Endodermal cell (in vitro differentiated cells): ENCODE data around the gene MAP3K1. TPM values are rescaled to one million over a fixed set of nuclear protein-coding genes. Genes with fewer than 3 reads are reported as not detected.

ENCODE experiments used
- DNase-seq: peaks from one replicate; pipeline ENCODE4 v3.0.0-alpha.2; 2017
- H3K27ac ChIP-seq: 2 replicates; pipeline ENCODE4 v1.5.1; 2013; ENCODE audit warnings: mild to moderate bottlenecking, low read depth, low read length, moderate library complexity
- H3K27me3 ChIP-seq: 2 replicates; pipeline ENCODE4 v1.6.1; 2013; ENCODE audit warnings: mild to moderate bottlenecking, low read length, moderate library complexity; ENCODE audit not compliant: insufficient read depth, control insufficient read depth, poor library complexity, severe bottlenecking
- H3K36me3 ChIP-seq: 2 replicates; pipeline ENCODE4 v1.7.0; 2013; ENCODE audit warnings: mild to moderate bottlenecking, low read length, moderate library complexity; ENCODE audit not compliant: control insufficient read depth, insufficient read depth
- H3K4me1 ChIP-seq: one replicate; pipeline ENCODE4 v1.7.0; 2013; ENCODE audit warnings: low read length; ENCODE audit not compliant: control insufficient read depth, insufficient read depth
- H3K4me3 ChIP-seq: 2 replicates; pipeline ENCODE4 v1.5.1; 2013; ENCODE audit warnings: mild to moderate bottlenecking, low read length, moderate library complexity
- H3K9ac ChIP-seq: 2 replicates; pipeline ENCODE4 v1.6.1; 2013; ENCODE audit warnings: mild to moderate bottlenecking, low read length, moderate library complexity; ENCODE audit not compliant: poor library complexity, severe bottlenecking; ENCODE audit errors: extremely low read depth
- H3K9me3 ChIP-seq: 2 replicates; pipeline ENCODE4 v1.6.1; 2013; ENCODE audit warnings: mild to moderate bottlenecking, low read length, moderate library complexity; ENCODE audit not compliant: control insufficient read depth
- H3K27ac Mint-ChIP-seq: 2 replicates; pipeline ENCODE4 v1.8.0; 2020; ENCODE audit warnings: mixed read lengths
- H3K27me3 Mint-ChIP-seq: 2 replicates; pipeline ENCODE4 v1.8.0; 2021; ENCODE audit warnings: mild to moderate bottlenecking, mixed read lengths; ENCODE audit not compliant: insufficient read depth
- H3K36me3 Mint-ChIP-seq: 2 replicates; pipeline ENCODE4 v1.8.0; 2020; ENCODE audit warnings: low read depth, mixed read lengths
- H3K4me1 Mint-ChIP-seq: 2 replicates; pipeline ENCODE4 v1.8.0; 2020; ENCODE audit warnings: mixed read lengths
- H3K4me3 Mint-ChIP-seq: 2 replicates; pipeline ENCODE4 v1.8.0; 2020; ENCODE audit warnings: mild to moderate bottlenecking, moderate library complexity, mixed read lengths
- H3K9me3 Mint-ChIP-seq: 2 replicates; pipeline ENCODE4 v1.8.0; 2020; ENCODE audit warnings: mild to moderate bottlenecking, mixed read lengths
- WGBS, 2 experiments: methylation state at CpG; one replicate each; pipeline versions ENCODE4 v1.1.5 to v1.1.7; 2013; ENCODE audit warnings: missing lambda C conversion rate in 2 of 2, mixed read lengths in 1 of 2; ENCODE audit not compliant: insufficient coverage in 1 of 2, insufficient read length in 1 of 2; 5-methylcytosine and 5-hydroxymethylcytosine counted together
- total RNA-seq, 2 donors: library from RNA; stranded (reverse); fragmentation: NEBNext Ultra II Directional in 1 of 2; extraction: Animal tissue kit (Norgen Biotek cat#: 25700) in 1 of 2; gene quantifications; 2 replicates in 1 of 2; 3 replicates in 1 of 2; pipeline ENCODE4 v1.2.1, GENCODE V29; 2021
- TF ChIP-seq, protein P1 (sequence below): fragments of 200-600 bp; sonication (generic); conservative IDR thresholded peaks from 2 replicates; pipeline ENCODE4 v1.5.0; 2021; ENCODE audit warnings: antibody characterized with exemption, mild to moderate bottlenecking

The MAP3K1 gene
- total RNA-seq, 2 donors from 2014 or later: 18.0 to 23.7 TPM

DNA sequence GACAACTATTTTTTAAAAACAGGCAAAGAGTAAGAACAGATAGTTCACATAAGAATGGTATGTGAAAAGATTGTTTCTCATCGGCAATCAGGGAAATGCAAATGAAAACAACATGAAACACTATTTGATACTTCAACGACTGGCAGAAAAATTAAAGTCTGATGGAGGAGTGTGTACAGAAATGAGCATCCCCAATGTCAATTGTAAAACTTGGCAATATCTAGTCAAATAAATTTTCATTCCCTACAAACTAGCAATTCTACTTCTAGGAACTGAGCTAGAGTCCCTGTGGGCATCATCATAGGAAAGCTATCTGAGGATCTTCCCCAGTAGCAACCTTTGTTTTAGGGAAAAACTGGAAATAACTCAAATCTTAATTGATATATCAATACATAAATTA lies 29.0 kb upstream of the MAP3K1 start:
- Histone ChIP-seq H3K36me3 (no peaks in the 10 kb centered on the region), H3K9ac (no peak overlapping the region), H3K4me3 (no peak overlapping the region), H3K9me3 (peaks cover 9% of the 10 kb centered on the region), H3K27me3 (no peaks in the 10 kb centered on the region), H3K4me1 (no peaks in the 10 kb centered on the region), H3K27ac (no peak overlapping the region)
- 93 to 100% methylated on average over 1 to 2 of the region's 2 CpGs for WGBS, 2 experiments
- H3K27me3 Mint-ChIP-seq: no peaks in the 10 kb centered on the region
- H3K4me1 Mint-ChIP-seq: no peaks in the 10 kb centered on the region
- H3K4me3 Mint-ChIP-seq: no peak overlapping the region
- peaks cover 18% of the 10 kb centered on the region for H3K9me3 Mint-ChIP-seq
- TF ChIP-seq, protein P1, sequence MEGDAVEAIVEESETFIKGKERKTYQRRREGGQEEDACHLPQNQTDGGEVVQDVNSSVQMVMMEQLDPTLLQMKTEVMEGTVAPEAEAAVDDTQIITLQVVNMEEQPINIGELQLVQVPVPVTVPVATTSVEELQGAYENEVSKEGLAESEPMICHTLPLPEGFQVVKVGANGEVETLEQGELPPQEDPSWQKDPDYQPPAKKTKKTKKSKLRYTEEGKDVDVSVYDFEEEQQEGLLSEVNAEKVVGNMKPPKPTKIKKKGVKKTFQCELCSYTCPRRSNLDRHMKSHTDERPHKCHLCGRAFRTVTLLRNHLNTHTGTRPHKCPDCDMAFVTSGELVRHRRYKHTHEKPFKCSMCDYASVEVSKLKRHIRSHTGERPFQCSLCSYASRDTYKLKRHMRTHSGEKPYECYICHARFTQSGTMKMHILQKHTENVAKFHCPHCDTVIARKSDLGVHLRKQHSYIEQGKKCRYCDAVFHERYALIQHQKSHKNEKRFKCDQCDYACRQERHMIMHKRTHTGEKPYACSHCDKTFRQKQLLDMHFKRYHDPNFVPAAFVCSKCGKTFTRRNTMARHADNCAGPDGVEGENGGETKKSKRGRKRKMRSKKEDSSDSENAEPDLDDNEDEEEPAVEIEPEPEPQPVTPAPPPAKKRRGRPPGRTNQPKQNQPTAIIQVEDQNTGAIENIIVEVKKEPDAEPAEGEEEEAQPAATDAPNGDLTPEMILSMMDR: no peak
- DNase-seq: no peak
- no peaks in the 10 kb centered on the region for H3K36me3 Mint-ChIP-seq
- H3K27ac Mint-ChIP-seq: no peak overlapping the region

DNA sequence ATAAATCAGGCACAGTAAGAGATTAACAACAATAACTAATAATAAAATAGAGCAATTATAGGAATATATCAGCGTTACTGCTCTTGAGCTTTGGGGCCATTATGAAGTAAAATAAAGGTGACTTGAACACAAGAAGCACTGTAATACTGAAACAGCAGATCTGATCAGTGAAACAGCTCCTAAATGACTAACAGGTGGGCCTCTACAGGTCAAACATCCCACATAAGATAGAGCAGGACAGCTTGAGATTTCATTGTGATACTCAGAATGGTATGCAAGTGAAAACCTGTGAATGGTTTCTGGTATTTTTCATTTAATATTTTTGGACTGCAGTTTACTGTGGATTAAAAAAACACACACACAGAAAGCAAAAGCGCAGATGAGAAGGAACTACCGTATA lies 24.0 kb upstream of the MAP3K1 start:
- Histone ChIP-seq H3K27me3 (no peaks in the 10 kb centered on the region), H3K4me3 (no peak overlapping the region), H3K9ac (no peak overlapping the region), H3K36me3 (no peaks in the 10 kb centered on the region), H3K9me3 (no peaks in the 10 kb centered on the region), H3K27ac (no peak overlapping the region), H3K4me1 (no peaks in the 10 kb centered on the region)
- no peak for DNase-seq
- Mint-ChIP-seq H3K27ac (no peak overlapping the region), H3K9me3 (no peaks in the 10 kb centered on the region), H3K4me3 (no peak overlapping the region), H3K4me1 (no peaks in the 10 kb centered on the region), H3K36me3 (no peaks in the 10 kb centered on the region), H3K27me3 (no peaks in the 10 kb centered on the region)
- TF ChIP-seq, protein P1: no peak
- WGBS, 2 experiments: 82 to 93% methylated on average over 1 of the region's 3 CpGs

DNA sequence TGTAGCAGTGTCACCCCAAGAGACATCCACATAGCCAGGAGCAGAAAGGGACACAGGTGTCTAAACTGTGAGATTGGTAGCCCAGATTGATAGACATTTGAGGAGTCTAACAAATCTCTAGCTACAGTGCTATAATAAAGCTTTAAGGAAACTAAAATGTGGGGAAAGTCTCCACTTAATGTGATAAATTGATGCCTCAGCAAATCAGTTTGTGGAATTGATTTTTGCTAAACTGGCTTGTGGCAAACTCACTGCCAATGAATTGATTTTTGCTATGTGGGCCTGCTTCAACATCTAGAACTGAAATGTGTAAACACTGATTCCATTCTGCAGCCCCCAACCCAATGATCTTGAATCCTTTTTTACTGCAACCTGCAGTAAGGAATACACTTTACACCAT lies 16.8 kb upstream of the MAP3K1 start:
- H3K27ac Mint-ChIP-seq: no peak overlapping the region
- Histone ChIP-seq H3K4me3 (no peak overlapping the region), H3K9ac (no peak overlapping the region), H3K27ac (no peak overlapping the region), H3K9me3 (no peaks in the 10 kb centered on the region), H3K4me1 (no peaks in the 10 kb centered on the region), H3K27me3 (no peaks in the 10 kb centered on the region), H3K36me3 (no peaks in the 10 kb centered on the region)
- no peaks in the 10 kb centered on the region for H3K36me3 Mint-ChIP-seq
- no peaks in the 10 kb centered on the region for H3K9me3 Mint-ChIP-seq
- no peak overlapping the region for H3K4me3 Mint-ChIP-seq
- DNase-seq: no peak
- H3K4me1 Mint-ChIP-seq: no peaks in the 10 kb centered on the region
- TF ChIP-seq, protein P1: no peak
- peaks cover 3% of the 10 kb centered on the region for H3K27me3 Mint-ChIP-seq
